Lower leg skin (tissue), 3 donors: Measurements from ENCODE around the gene ASAP2.

Experiments used
- POLR2A ChIP-seq, 2 donors: fragments of 450-650 bp; IDR thresholded peaks; one replicate each; pipeline ENCODE4 v1.6.1; 2016 to 2017; ENCODE audit warnings: antibody characterized with exemption in 2 of 2, mild to moderate bottlenecking in 1 of 2, moderate library complexity in 1 of 2
- TF ChIP-seq, protein P1 (sequence below), 3 donors: fragments of 450-650 bp; IDR thresholded peaks; one replicate each; pipeline ENCODE4 v1.5.1; 2016; ENCODE audit warnings: antibody characterized with exemption in 3 of 3, mild to moderate bottlenecking in 3 of 3, moderate library complexity in 2 of 3

DNA sequence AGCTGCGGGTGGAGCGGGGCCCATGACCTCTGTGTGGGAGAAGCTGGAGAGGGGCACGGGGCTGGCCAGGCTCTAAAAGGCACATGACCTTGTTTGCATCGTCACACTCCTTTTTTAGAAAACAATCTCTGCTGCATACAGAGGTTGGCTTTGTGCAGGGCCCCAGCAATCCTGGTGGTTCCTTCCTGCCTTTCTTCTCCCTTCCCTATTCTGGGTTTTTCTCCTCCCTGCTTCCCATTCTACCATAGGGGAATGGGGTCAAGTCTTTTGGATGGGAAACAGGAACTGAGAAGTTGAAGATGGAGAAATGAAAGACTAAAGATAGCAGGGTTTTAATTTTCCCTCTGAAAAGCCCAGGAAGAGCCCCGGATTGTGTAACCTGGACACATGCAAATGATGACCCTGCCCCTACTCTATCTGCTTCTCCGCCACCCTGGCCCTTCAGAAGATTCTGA, 53.9 kb downstream of the ASAP2 start:
- TF ChIP-seq, protein P1, sequence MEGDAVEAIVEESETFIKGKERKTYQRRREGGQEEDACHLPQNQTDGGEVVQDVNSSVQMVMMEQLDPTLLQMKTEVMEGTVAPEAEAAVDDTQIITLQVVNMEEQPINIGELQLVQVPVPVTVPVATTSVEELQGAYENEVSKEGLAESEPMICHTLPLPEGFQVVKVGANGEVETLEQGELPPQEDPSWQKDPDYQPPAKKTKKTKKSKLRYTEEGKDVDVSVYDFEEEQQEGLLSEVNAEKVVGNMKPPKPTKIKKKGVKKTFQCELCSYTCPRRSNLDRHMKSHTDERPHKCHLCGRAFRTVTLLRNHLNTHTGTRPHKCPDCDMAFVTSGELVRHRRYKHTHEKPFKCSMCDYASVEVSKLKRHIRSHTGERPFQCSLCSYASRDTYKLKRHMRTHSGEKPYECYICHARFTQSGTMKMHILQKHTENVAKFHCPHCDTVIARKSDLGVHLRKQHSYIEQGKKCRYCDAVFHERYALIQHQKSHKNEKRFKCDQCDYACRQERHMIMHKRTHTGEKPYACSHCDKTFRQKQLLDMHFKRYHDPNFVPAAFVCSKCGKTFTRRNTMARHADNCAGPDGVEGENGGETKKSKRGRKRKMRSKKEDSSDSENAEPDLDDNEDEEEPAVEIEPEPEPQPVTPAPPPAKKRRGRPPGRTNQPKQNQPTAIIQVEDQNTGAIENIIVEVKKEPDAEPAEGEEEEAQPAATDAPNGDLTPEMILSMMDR (IDR thresholded peaks at IDR 0.05) = no peak
- no peak for TF ChIP-seq POLR2A (IDR thresholded peaks at IDR 0.05)
